ENCODE data around the gene ATG7. TPM values are rescaled to one million over a fixed set of nuclear protein-coding genes. Genes with fewer than 3 reads are reported as not detected.

Gene ATG7
- polyA plus RNA-seq, 2 donors, result 5.8 to 13.1 TPM

- H3K9me3 ChIP-seq (ENCODE audit: control insufficient read depth in 2 of 2, insufficient read depth in 1 of 2, low read depth in 1 of 2, low read length in 1 of 2), result no peaks in the 10 kb centered on the region
- H3K4me3 ChIP-seq (ENCODE audit: low read depth in 1 of 2, low read length in 2 of 2), result no peak overlapping the region
- no peak overlapping the region for H3K27ac ChIP-seq (ENCODE audit: low read depth in 2 of 2, low read length in 1 of 2)
- H3K27me3 ChIP-seq (ENCODE audit: control insufficient read depth in 1 of 2, insufficient read depth in 2 of 2, low read length in 2 of 2), result no peaks in the 10 kb centered on the region
- no peaks in the 10 kb centered on the region for H3K36me3 ChIP-seq (ENCODE audit: control insufficient read depth in 2 of 2, insufficient read depth in 2 of 2, low read length in 1 of 2)
- 30 to 39% methylated on average over 8 of the region's 8 CpGs for WGBS, 2 donors
- no peaks in the 10 kb centered on the region for H3K4me1 ChIP-seq (ENCODE audit: control insufficient read depth in 2 of 2, insufficient read depth in 2 of 2, low read length in 1 of 2)
Measured at GRCh38 chr3:11236588-11237461, 35.4 kb upstream of the ATG7 start.

GRCh38 chr3:11238060-11238459 is 34.1 kb upstream of the ATG7 start:
- H3K27ac ChIP-seq (ENCODE audit: low read depth in 2 of 2, low read length in 1 of 2), result no peak overlapping the region
- H3K4me1 ChIP-seq (ENCODE audit: control insufficient read depth in 2 of 2, insufficient read depth in 2 of 2, low read length in 1 of 2), result no peaks in the 10 kb centered on the region
- no peaks in the 10 kb centered on the region for H3K36me3 ChIP-seq (ENCODE audit: control insufficient read depth in 2 of 2, insufficient read depth in 2 of 2, low read length in 1 of 2)
- no peaks in the 10 kb centered on the region for H3K27me3 ChIP-seq (ENCODE audit: control insufficient read depth in 1 of 2, insufficient read depth in 2 of 2, low read length in 2 of 2)
- H3K9me3 ChIP-seq (ENCODE audit: control insufficient read depth in 2 of 2, insufficient read depth in 1 of 2, low read depth in 1 of 2, low read length in 1 of 2), result no peaks in the 10 kb centered on the region
- 73 to 74% methylated on average over 3 of the region's 3 CpGs for WGBS, 2 donors
- H3K4me3 ChIP-seq (ENCODE audit: low read depth in 1 of 2, low read length in 2 of 2), result no peak overlapping the region

GRCh38 chr3:11238880-11239279 is 33.3 kb upstream of the ATG7 start:
- H3K27me3 ChIP-seq (ENCODE audit: control insufficient read depth in 1 of 2, insufficient read depth in 2 of 2, low read length in 2 of 2), result no peaks in the 10 kb centered on the region
- H3K9me3 ChIP-seq (ENCODE audit: control insufficient read depth in 2 of 2, insufficient read depth in 1 of 2, low read depth in 1 of 2, low read length in 1 of 2), result no peaks in the 10 kb centered on the region
- H3K4me1 ChIP-seq (ENCODE audit: control insufficient read depth in 2 of 2, insufficient read depth in 2 of 2, low read length in 1 of 2), result no peaks in the 10 kb centered on the region
- H3K36me3 ChIP-seq (ENCODE audit: control insufficient read depth in 2 of 2, insufficient read depth in 2 of 2, low read length in 1 of 2), result no peaks in the 10 kb centered on the region
- no peak overlapping the region for H3K4me3 ChIP-seq (ENCODE audit: low read depth in 1 of 2, low read length in 2 of 2)
- WGBS, 2 donors, result 33 to 57% methylated on average over 1 of the region's 1 CpG
- no peak overlapping the region for H3K27ac ChIP-seq (ENCODE audit: low read depth in 2 of 2, low read length in 1 of 2)

- H3K36me3 ChIP-seq (ENCODE audit: control insufficient read depth in 2 of 2, insufficient read depth in 2 of 2, low read length in 1 of 2), result no peaks in the 10 kb centered on the region
- H3K4me3 ChIP-seq (ENCODE audit: low read depth in 1 of 2, low read length in 2 of 2), result no peak overlapping the region
- no peaks in the 10 kb centered on the region for H3K4me1 ChIP-seq (ENCODE audit: control insufficient read depth in 2 of 2, insufficient read depth in 2 of 2, low read length in 1 of 2)
- H3K27me3 ChIP-seq (ENCODE audit: control insufficient read depth in 1 of 2, insufficient read depth in 2 of 2, low read length in 2 of 2), result no peaks in the 10 kb centered on the region
- H3K27ac ChIP-seq (ENCODE audit: low read depth in 2 of 2, low read length in 1 of 2), result no peak overlapping the region
- no peaks in the 10 kb centered on the region for H3K9me3 ChIP-seq (ENCODE audit: control insufficient read depth in 2 of 2, insufficient read depth in 1 of 2, low read depth in 1 of 2, low read length in 1 of 2)
- WGBS, 2 donors, result 17 to 48% methylated on average over 1 of the region's 1 CpG
Measured at GRCh38 chr3:11239796-11240195, 32.4 kb upstream of the ATG7 start.

- Histone ChIP-seq H3K4me1 (ENCODE audit: control insufficient read depth in 2 of 2, insufficient read depth in 2 of 2, low read length in 1 of 2) (no peaks in the 10 kb centered on the region), H3K27me3 (ENCODE audit: control insufficient read depth in 1 of 2, insufficient read depth in 2 of 2, low read length in 2 of 2) (no peaks in the 10 kb centered on the region), H3K9me3 (ENCODE audit: control insufficient read depth in 2 of 2, insufficient read depth in 1 of 2, low read depth in 1 of 2, low read length in 1 of 2) (no peaks in the 10 kb centered on the region), H3K4me3 (ENCODE audit: low read depth in 1 of 2, low read length in 2 of 2) (no peak overlapping the region), H3K27ac (ENCODE audit: low read depth in 2 of 2, low read length in 1 of 2) (no peak overlapping the region), H3K36me3 (ENCODE audit: control insufficient read depth in 2 of 2, insufficient read depth in 2 of 2, low read length in 1 of 2) (no peaks in the 10 kb centered on the region)
- WGBS, 2 donors, result 89 to 98% methylated on average over 1 of the region's 1 CpG
Measured at GRCh38 chr3:11240496-11240895, 31.7 kb upstream of the ATG7 start.

- Histone ChIP-seq H3K4me3 (ENCODE audit: low read depth in 1 of 2, low read length in 2 of 2) (no peak overlapping the region), H3K4me1 (ENCODE audit: control insufficient read depth in 2 of 2, insufficient read depth in 2 of 2, low read length in 1 of 2) (no peaks in the 10 kb centered on the region), H3K9me3 (ENCODE audit: control insufficient read depth in 2 of 2, insufficient read depth in 1 of 2, low read depth in 1 of 2, low read length in 1 of 2) (no peaks in the 10 kb centered on the region), H3K36me3 (ENCODE audit: control insufficient read depth in 2 of 2, insufficient read depth in 2 of 2, low read length in 1 of 2) (no peaks in the 10 kb centered on the region), H3K27me3 (ENCODE audit: control insufficient read depth in 1 of 2, insufficient read depth in 2 of 2, low read length in 2 of 2) (no peaks in the 10 kb centered on the region), H3K27ac (ENCODE audit: low read depth in 2 of 2, low read length in 1 of 2) (no peak overlapping the region)
- WGBS, 2 donors, result 46 to 61% methylated on average over 1 of the region's 1 CpG
Measured at GRCh38 chr3:11244121-11244677, 28.0 kb upstream of the ATG7 start.

GRCh38 chr3:11245276-11245675 is 26.9 kb upstream of the ATG7 start:
- Histone ChIP-seq H3K27ac (ENCODE audit: low read depth in 2 of 2, low read length in 1 of 2) (no peak overlapping the region), H3K9me3 (ENCODE audit: control insufficient read depth in 2 of 2, insufficient read depth in 1 of 2, low read depth in 1 of 2, low read length in 1 of 2) (no peaks in the 10 kb centered on the region), H3K4me1 (ENCODE audit: control insufficient read depth in 2 of 2, insufficient read depth in 2 of 2, low read length in 1 of 2) (no peaks in the 10 kb centered on the region), H3K4me3 (ENCODE audit: low read depth in 1 of 2, low read length in 2 of 2) (no peak overlapping the region), H3K27me3 (ENCODE audit: control insufficient read depth in 1 of 2, insufficient read depth in 2 of 2, low read length in 2 of 2) (no peaks in the 10 kb centered on the region), H3K36me3 (ENCODE audit: control insufficient read depth in 2 of 2, insufficient read depth in 2 of 2, low read length in 1 of 2) (no peaks in the 10 kb centered on the region)
- WGBS, 2 donors, result 90 to 91% methylated on average over 8 of the region's 8 CpGs

- Histone ChIP-seq H3K4me1 (ENCODE audit: control insufficient read depth in 2 of 2, insufficient read depth in 2 of 2, low read length in 1 of 2) (no peaks in the 10 kb centered on the region), H3K9me3 (ENCODE audit: control insufficient read depth in 2 of 2, insufficient read depth in 1 of 2, low read depth in 1 of 2, low read length in 1 of 2) (no peaks in the 10 kb centered on the region), H3K27me3 (ENCODE audit: control insufficient read depth in 1 of 2, insufficient read depth in 2 of 2, low read length in 2 of 2) (no peaks in the 10 kb centered on the region), H3K36me3 (ENCODE audit: control insufficient read depth in 2 of 2, insufficient read depth in 2 of 2, low read length in 1 of 2) (no peaks in the 10 kb centered on the region), H3K4me3 (ENCODE audit: low read depth in 1 of 2, low read length in 2 of 2) (no peak overlapping the region), H3K27ac (ENCODE audit: low read depth in 2 of 2, low read length in 1 of 2) (no peak overlapping the region)
- 71 to 74% methylated on average over 6 of the region's 6 CpGs for WGBS, 2 donors
Measured at GRCh38 chr3:11245827-11246662, 26.2 kb upstream of the ATG7 start.

- H3K36me3 ChIP-seq (ENCODE audit: control insufficient read depth in 2 of 2, insufficient read depth in 2 of 2, low read length in 1 of 2), result no peaks in the 10 kb centered on the region
- H3K27me3 ChIP-seq (ENCODE audit: control insufficient read depth in 1 of 2, insufficient read depth in 2 of 2, low read length in 2 of 2), result no peaks in the 10 kb centered on the region
- H3K4me3 ChIP-seq (ENCODE audit: low read depth in 1 of 2, low read length in 2 of 2), result no peak overlapping the region
- H3K9me3 ChIP-seq (ENCODE audit: control insufficient read depth in 2 of 2, insufficient read depth in 1 of 2, low read depth in 1 of 2, low read length in 1 of 2), result no peaks in the 10 kb centered on the region
- no peak overlapping the region for H3K27ac ChIP-seq (ENCODE audit: low read depth in 2 of 2, low read length in 1 of 2)
- 72 to 73% methylated on average over 2 of the region's 2 CpGs for WGBS, 2 donors
- H3K4me1 ChIP-seq (ENCODE audit: control insufficient read depth in 2 of 2, insufficient read depth in 2 of 2, low read length in 1 of 2), result no peaks in the 10 kb centered on the region
Measured at GRCh38 chr3:11246663-11246970, 25.6 kb upstream of the ATG7 start.
